HCT116 (cell line): ENCODE results near the gene MSH2. TPM values are rescaled to one million over a fixed set of nuclear protein-coding genes. Genes with fewer than 3 reads are reported as not detected.

ENCODE experiments used
- ATAC-seq: fragments of 200-7000 bp; cut with Tn5 transposase; 2 replicates; pipeline ENCODE4 v1.9.1; 2020; ENCODE audit warnings: mild to moderate bottlenecking, moderate library complexity
- BruUV-seq: library from RNA; stranded (reverse); fragments of 400-500 nt; replicated peaks from 2 replicates; lab custom pipeline; 2021; lab: Mats Ljungman, UMichigan
- CTCF ChIA-PET: fragments of 300-600 bp; sonication (Branson Sonifier 250); formaldehyde crosslinking; loops from one replicate; lab custom pipeline; 2021; ENCODE audit warnings: antibody characterized with exemption; lab: Charles Lee
- POLR2A ChIA-PET: fragments of 300-600, 350-600 bp; sonication (Branson Sonifier 250); formaldehyde crosslinking; loops from one replicate; lab custom pipeline; 2021; ENCODE audit warnings: antibody characterized with exemption; lab: Charles Lee
- RAD21 ChIA-PET, 2 experiments: fragments of 300-600 bp; sonication (Branson Sonifier 250); formaldehyde crosslinking; loops; one replicate each; lab custom pipeline; 2023; ENCODE audit warnings: low total read pairs in 2 of 2; ENCODE audit not compliant: uncharacterized antibody in 2 of 2, unreplicated experiment in 2 of 2, low non-redundant PET in 1 of 2; lab: Charles Lee
- DNase-seq: peaks from one replicate; pipeline ENCODE4 v3.0.0-alpha.2; 2010; ENCODE audit warnings: low read depth, low spot score
- H2AFZ ChIP-seq: fragments of 200-600 bp; shearing (Covaris generic), sonication (generic); 2 replicates; pipeline ENCODE4 v1.6.1; 2017; ENCODE audit warnings: low read depth, mixed run types, mixed read lengths, antibody characterized with exemption, low read length; ENCODE audit not compliant: poor library complexity, severe bottlenecking
- H3K27ac ChIP-seq: 2 replicates; pipeline ENCODE4 v1.5.1; 2012; ENCODE audit warnings: low read depth, low read length
- H3K27me3 ChIP-seq: fragments of 200-600 bp; sonication (generic); 2 replicates; pipeline ENCODE4 v1.6.1; 2016; ENCODE audit warnings: mixed run types, low read length, mixed read lengths; ENCODE audit not compliant: insufficient read depth
- H3K36me3 ChIP-seq, 2 experiments: fragments of 200-500 bp in 1 of 2; fragments of 200-600 bp in 1 of 2; sonication (Bioruptor generic) in 1 of 2; sonication (generic) in 1 of 2; 2 replicates each; pipeline versions ENCODE4 v1.5.1 to v1.6.1; 2014 to 2016; ENCODE audit warnings: low read length in 2 of 2, inconsistent platforms in 1 of 2, mixed read lengths in 1 of 2, mixed run types in 1 of 2; ENCODE audit not compliant: insufficient read depth in 2 of 2, control insufficient read depth in 1 of 2
- H3K4me1 ChIP-seq, 2 experiments: fragments of 200-600 bp in 1 of 2; sonication (generic) in 1 of 2; 2 replicates each; pipeline versions ENCODE4 v1.5.1 to v1.6.1; 2012 to 2017; ENCODE audit warnings: low read length in 2 of 2, inconsistent platforms in 1 of 2, mild to moderate bottlenecking in 1 of 2, mixed read lengths in 1 of 2, mixed run types in 1 of 2, moderate library complexity in 1 of 2; ENCODE audit not compliant: insufficient read depth in 2 of 2, control insufficient read depth in 1 of 2
- H3K4me2 ChIP-seq: fragments of 200-600 bp; sonication (generic); 2 replicates; pipeline ENCODE4 v1.6.1; 2017; ENCODE audit warnings: mixed run types, low read length, mixed read lengths
- H3K4me3 ChIP-seq, 2 experiments: fragments of 200-600 bp in 1 of 2; sonication (generic) in 1 of 2; replicated peaks in 1 of 2; 2 replicates each; pipeline ENCODE4 v1.5.1; 2011 to 2016; ENCODE audit warnings: low read length in 2 of 2, control low read depth in 1 of 2, low read depth in 1 of 2, mild to moderate bottlenecking in 1 of 2, mixed read lengths in 1 of 2, mixed run types in 1 of 2
- H3K79me2 ChIP-seq: fragments of 200-600 bp; sonication (generic); 2 replicates; pipeline ENCODE4 v1.6.1; 2017; ENCODE audit warnings: mild to moderate bottlenecking, mixed run types, low read length, moderate library complexity, mixed read lengths; ENCODE audit not compliant: insufficient read depth
- H3K9ac ChIP-seq: fragments of 200-600 bp; sonication (generic); 2 replicates; pipeline ENCODE4 v1.6.1; 2016; ENCODE audit warnings: low read length, mixed read lengths
- H3K9me2 ChIP-seq: fragments of 200-600 bp; sonication (generic), shearing (Covaris generic); 2 replicates; pipeline ENCODE4 v1.6.1; 2017; ENCODE audit warnings: mixed run types, mild to moderate bottlenecking, moderate library complexity; ENCODE audit not compliant: insufficient read depth
- H3K9me3 ChIP-seq, 2 experiments: fragments of 200-500 bp in 1 of 2; fragments of 200-600 bp in 1 of 2; sonication (Bioruptor generic) in 1 of 2; sonication (generic) in 1 of 2; 2 replicates each; pipeline ENCODE4 v1.6.1; 2014 to 2017; ENCODE audit warnings: low read length in 2 of 2, mixed read lengths in 2 of 2, inconsistent platforms in 1 of 2, low read depth in 1 of 2, mild to moderate bottlenecking in 1 of 2, mixed run types in 1 of 2, moderate library complexity in 1 of 2; ENCODE audit not compliant: control insufficient read depth in 1 of 2, insufficient read depth in 1 of 2
- H4K20me1 ChIP-seq: fragments of 200-600 bp; sonication (generic), shearing (Covaris generic); 2 replicates; pipeline ENCODE4 v1.6.1; 2017; ENCODE audit warnings: mixed run types, mild to moderate bottlenecking, moderate library complexity; ENCODE audit not compliant: insufficient read depth
- ATF3 ChIP-seq: IDR thresholded peaks from 2 replicates; pipeline ENCODE4 v1.6.1; 2012
- CEBPB ChIP-seq: IDR thresholded peaks from 2 replicates; pipeline ENCODE4 v1.6.1; 2012; ENCODE audit warnings: low read depth
- EZH2 ChIP-seq: fragments of 200-600 bp; sonication (generic); IDR thresholded peaks from 2 replicates; pipeline ENCODE4 v1.6.1; 2017; ENCODE audit warnings: antibody characterized with exemption, mixed run types
- EZH2phosphoT487 ChIP-seq: fragments of 200-600 bp; IDR thresholded peaks from 2 replicates; pipeline ENCODE4 v1.6.1; 2018; ENCODE audit warnings: antibody characterized with exemption, borderline replicate concordance
- JUND ChIP-seq: IDR thresholded peaks from 2 replicates; pipeline ENCODE4 v1.6.1; 2012
- POLR2AphosphoS5 ChIP-seq: IDR thresholded peaks from 2 replicates; pipeline ENCODE4 v1.6.1; 2011; ENCODE audit warnings: mild to moderate bottlenecking, low read depth, low read length, moderate library complexity
- RAD21 ChIP-seq: IDR thresholded peaks from 2 replicates; pipeline ENCODE4 v1.6.1; 2012; ENCODE audit warnings: low read depth, mild to moderate bottlenecking
- REST ChIP-seq: IDR thresholded peaks from 2 replicates; pipeline ENCODE4 v1.6.1; 2012; ENCODE audit warnings: low read depth
- YY1 ChIP-seq: IDR thresholded peaks from 2 replicates; pipeline ENCODE4 v1.6.1; 2011; ENCODE audit warnings: low read length, low read depth, moderate library complexity, mild to moderate bottlenecking; ENCODE audit not compliant: insufficient replicate concordance; ENCODE audit errors: extremely low read depth
- intact Hi-C: fragments of 100-400 bp; cut with micrococcal nuclease; formaldehyde crosslinking; loops from 2 replicates; pipeline ENCODE4 v1.10.0; 2022
- total RNA-seq: library from RNA; stranded (reverse); gene quantifications from one replicate; pipeline ENCODE4 v1.2.1, GENCODE V29; 2021; ENCODE audit not compliant: unreplicated experiment
- TF ChIP-seq, protein P1 (sequence below), 3 experiments: fragments of 200-600 bp in 1 of 3; sonication (generic) in 1 of 3; IDR thresholded peaks in 2 of 3; conservative IDR thresholded peaks in 1 of 3; 2 replicates each; pipeline ENCODE4 v1.5.1; 2012 to 2017; ENCODE audit warnings: low read depth in 2 of 3, low read length in 2 of 3, antibody characterized with exemption in 1 of 3, borderline replicate concordance in 1 of 3, control low read depth in 1 of 3, mild to moderate bottlenecking in 1 of 3, mixed read lengths in 1 of 3, mixed run types in 1 of 3, moderate library complexity in 1 of 3; ENCODE audit not compliant: insufficient read depth in 1 of 3

Gene MSH2
- total RNA-seq, 1 experiment from 2014 or later, result 54.9 TPM

DNA sequence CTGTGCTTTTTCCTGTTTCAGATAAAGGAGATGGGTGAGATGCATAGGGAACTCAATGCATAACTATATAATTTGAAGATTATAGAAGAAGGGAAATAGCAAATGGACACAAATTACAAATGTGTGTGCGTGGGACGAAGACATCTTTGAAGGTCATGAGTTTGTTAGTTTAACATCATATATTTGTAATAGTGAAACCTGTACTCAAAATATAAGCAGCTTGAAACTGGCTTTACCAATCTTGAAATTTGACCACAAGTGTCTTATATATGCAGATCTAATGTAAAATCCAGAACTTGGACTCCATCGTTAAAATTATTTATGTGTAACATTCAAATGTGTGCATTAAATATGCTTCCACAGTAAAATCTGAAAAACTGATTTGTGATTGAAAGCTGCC lies 16.4 kb upstream of the MSH2 start:
- Histone ChIP-seq H4K20me1 (0 out of 2 replicates have a peak, but pooled peaks cover 4% of the 10 kb centered on the region), H3K4me1 (no peaks in the 10 kb centered on the region), H2AFZ (no peak overlapping the region), H3K4me3 (no peak overlapping the region), H3K79me2 (peaks cover 9% of the 10 kb centered on the region; the same call in 1 of the 2 replicates), H3K9me2 (no peaks in the 10 kb centered on the region), H3K36me3 (peaks cover 31 to 44% of the 10 kb centered on the region in 2 experiments), H3K9ac (no peak overlapping the region), H3K27me3 (no peaks in the 10 kb centered on the region), H3K27ac (no peak overlapping the region), H3K9me3 (no peaks in the 10 kb centered on the region), H3K4me2 (no peak overlapping the region)
- ChIA-PET RAD21 (interaction anchor here (0.9 to 2.6 kb wide), 2 partner anchors 51 kb away, joined by 3 to 53 read pairs; no protein-coding TSS in a partner anchor), CTCF (interaction anchor here (0.7 to 3.5 kb wide), 4 partner anchors 9 to 401 kb away, joined by 3 to 134 read pairs (median 4); no protein-coding TSS in a partner anchor), POLR2A (interaction anchor here (1.4 kb wide), 1 partner anchor 51 kb away, joined by 3 read pairs; no protein-coding TSS in a partner anchor)
- no peak for ATAC-seq
- TF ChIP-seq, protein P1, sequence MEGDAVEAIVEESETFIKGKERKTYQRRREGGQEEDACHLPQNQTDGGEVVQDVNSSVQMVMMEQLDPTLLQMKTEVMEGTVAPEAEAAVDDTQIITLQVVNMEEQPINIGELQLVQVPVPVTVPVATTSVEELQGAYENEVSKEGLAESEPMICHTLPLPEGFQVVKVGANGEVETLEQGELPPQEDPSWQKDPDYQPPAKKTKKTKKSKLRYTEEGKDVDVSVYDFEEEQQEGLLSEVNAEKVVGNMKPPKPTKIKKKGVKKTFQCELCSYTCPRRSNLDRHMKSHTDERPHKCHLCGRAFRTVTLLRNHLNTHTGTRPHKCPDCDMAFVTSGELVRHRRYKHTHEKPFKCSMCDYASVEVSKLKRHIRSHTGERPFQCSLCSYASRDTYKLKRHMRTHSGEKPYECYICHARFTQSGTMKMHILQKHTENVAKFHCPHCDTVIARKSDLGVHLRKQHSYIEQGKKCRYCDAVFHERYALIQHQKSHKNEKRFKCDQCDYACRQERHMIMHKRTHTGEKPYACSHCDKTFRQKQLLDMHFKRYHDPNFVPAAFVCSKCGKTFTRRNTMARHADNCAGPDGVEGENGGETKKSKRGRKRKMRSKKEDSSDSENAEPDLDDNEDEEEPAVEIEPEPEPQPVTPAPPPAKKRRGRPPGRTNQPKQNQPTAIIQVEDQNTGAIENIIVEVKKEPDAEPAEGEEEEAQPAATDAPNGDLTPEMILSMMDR (IDR thresholded peaks at IDR 0.05 in 2 of 3, conservative IDR thresholded peaks at IDR 0.05 in 1 of 3; ENCODE audit: borderline replicate concordance in 1 of 3, insufficient read depth in 1 of 3, low read depth in 2 of 3, low read length in 2 of 3), result no peak
- TF ChIP-seq YY1 (no peak), EZH2phosphoT487 (no peak), JUND (no peak), CEBPB (no peak), RAD21 (no peak), ATF3 (no peak), REST (no peak), EZH2 (no peak), POLR2AphosphoS5 (no peak)
- BruUV-seq, result no TSS peak
- intact Hi-C loops, result no loop called here
- DNase-seq, result no peak
